GM23338 (cell line): ENCODE results near the gene DAND5. TPM values are rescaled to one million over a fixed set of nuclear protein-coding genes. Genes with fewer than 3 reads are reported as not detected.

Experiments used
- ATAC-seq: fragments of 200-7000 bp; cut with Tn5 transposase; 3 replicates; pipeline ENCODE4 v1.9.1; 2020
- DNase-seq: peaks from one replicate; pipeline ENCODE4 v3.0.0-alpha.2; 2015; ENCODE audit warnings: low spot score
- H2AFZ ChIP-seq: fragments of 200-600 bp; sonication (generic); 2 replicates; pipeline ENCODE4 v1.8.0; 2016; ENCODE audit warnings: antibody characterized with exemption, mild to moderate bottlenecking, moderate library complexity
- H3F3A ChIP-seq: fragments of 200-600 bp; sonication (generic); replicated peaks from 2 replicates; pipeline ENCODE4 v1.8.0; 2017; ENCODE audit warnings: antibody characterized with exemption, mixed run types, low read depth
- H3K27ac ChIP-seq: fragments of 200-600 bp; sonication (generic); 2 replicates; pipeline ENCODE4 v1.6.1; 2016; ENCODE audit warnings: low read depth
- H3K27me3 ChIP-seq: fragments of 200-600 bp; sonication (generic); 2 replicates; pipeline ENCODE4 v1.8.0; 2016; ENCODE audit warnings: mild to moderate bottlenecking, mixed run types, moderate library complexity; ENCODE audit not compliant: insufficient read depth
- H3K36me3 ChIP-seq: fragments of 200-600 bp; sonication (generic); 2 replicates; pipeline ENCODE4 v1.8.0; 2016; ENCODE audit warnings: mild to moderate bottlenecking; ENCODE audit not compliant: insufficient read depth
- H3K4me1 ChIP-seq: fragments of 200-600 bp; sonication (generic); 2 replicates; pipeline ENCODE4 v1.8.0; 2016; ENCODE audit warnings: mild to moderate bottlenecking, moderate library complexity; ENCODE audit not compliant: insufficient read depth
- H3K4me2 ChIP-seq: fragments of 200-600 bp; sonication (generic); 2 replicates; pipeline ENCODE4 v1.7.1; 2017; ENCODE audit warnings: mixed run types
- H3K4me3 ChIP-seq: fragments of 200-600 bp; sonication (generic); 2 replicates; pipeline ENCODE4 v1.6.1; 2016; ENCODE audit warnings: mixed run types
- H3K79me2 ChIP-seq: fragments of 200-600 bp; sonication (generic); replicated peaks from 2 replicates; pipeline ENCODE4 v1.8.0; 2017; ENCODE audit warnings: mild to moderate bottlenecking; ENCODE audit not compliant: insufficient read depth
- H3K9me2 ChIP-seq: fragments of 200-600 bp; sonication (generic); 2 replicates; pipeline ENCODE4 v1.8.0; 2017; ENCODE audit not compliant: insufficient read depth
- H4K20me1 ChIP-seq: fragments of 200-600 bp; sonication (generic); replicated peaks from 2 replicates; pipeline ENCODE4 v1.8.0; 2017; ENCODE audit warnings: mild to moderate bottlenecking; ENCODE audit not compliant: insufficient read depth
- H3K27ac Mint-ChIP-seq: 2 replicates; pipeline ENCODE4 v1.8.0; 2020; ENCODE audit warnings: inconsistent platforms, mild to moderate bottlenecking, moderate library complexity, mixed read lengths
- H3K27me3 Mint-ChIP-seq: 3 replicates; pipeline ENCODE4 v1.8.0; 2022; ENCODE audit warnings: low read depth, mild to moderate bottlenecking, moderate library complexity, mixed read lengths, inconsistent platforms; ENCODE audit not compliant: insufficient read depth, poor library complexity
- H3K36me3 Mint-ChIP-seq: 3 replicates; pipeline ENCODE4 v1.8.0; 2021; ENCODE audit warnings: low read depth, mild to moderate bottlenecking, inconsistent platforms, moderate library complexity, mixed read lengths
- H3K4me1 Mint-ChIP-seq: 3 replicates; pipeline ENCODE4 v1.8.0; 2020; ENCODE audit warnings: mild to moderate bottlenecking, inconsistent platforms, mixed read lengths
- H3K4me3 Mint-ChIP-seq: 3 replicates; pipeline ENCODE4 v1.8.0; 2021; ENCODE audit warnings: moderate library complexity, mild to moderate bottlenecking, inconsistent platforms, mixed read lengths
- H3K9me3 Mint-ChIP-seq: 3 replicates; pipeline ENCODE4 v1.8.0; 2020; ENCODE audit warnings: moderate library complexity, mild to moderate bottlenecking, inconsistent platforms, mixed read lengths
- CREB1 ChIP-seq: fragments of 250-450 bp; sonication (Bioruptor Pico); IDR thresholded peaks from 2 replicates; pipeline ENCODE4 v1.5.0; 2020; ENCODE audit warnings: low read depth, mild to moderate bottlenecking, moderate library complexity
- EZH2phosphoT487 ChIP-seq: fragments of 200-600 bp; sonication (generic); IDR thresholded peaks from one replicate; pipeline ENCODE4 v1.8.1; 2018; ENCODE audit warnings: antibody characterized with exemption; ENCODE audit not compliant: unreplicated experiment
- ZNF462 ChIP-seq: fragments of 250-450 bp; sonication (Bioruptor Pico); IDR thresholded peaks from 2 replicates; pipeline ENCODE4 v1.5.0; 2020; ENCODE audit warnings: mild to moderate bottlenecking, moderate library complexity
- polyA plus RNA-seq: library from polyadenylated mRNA; unstranded; fragments of >200 nt; fragmentation: Nextera tagmentation; extraction: Ambion mirVana; gene quantifications from 2 replicates; pipeline ENCODE4 v1.2.1, GENCODE V29; 2016
- total RNA-seq: library from RNA; depleted of rRNA; stranded (reverse); fragments of >200 nt; shearing (Covaris generic); gene quantifications from 2 replicates; pipeline ENCODE4 v1.2.3, GENCODE V29; 2014
- TF ChIP-seq, protein P1 (sequence below): IDR thresholded peaks from one replicate; pipeline ENCODE4 v1.6.1; 2018; ENCODE audit warnings: antibody characterized with exemption; ENCODE audit not compliant: unreplicated experiment

Gene DAND5
- total and polyA plus RNA-seq, 2 experiments from 2014 or later: 0.18 to 0.28 TPM

DNA sequence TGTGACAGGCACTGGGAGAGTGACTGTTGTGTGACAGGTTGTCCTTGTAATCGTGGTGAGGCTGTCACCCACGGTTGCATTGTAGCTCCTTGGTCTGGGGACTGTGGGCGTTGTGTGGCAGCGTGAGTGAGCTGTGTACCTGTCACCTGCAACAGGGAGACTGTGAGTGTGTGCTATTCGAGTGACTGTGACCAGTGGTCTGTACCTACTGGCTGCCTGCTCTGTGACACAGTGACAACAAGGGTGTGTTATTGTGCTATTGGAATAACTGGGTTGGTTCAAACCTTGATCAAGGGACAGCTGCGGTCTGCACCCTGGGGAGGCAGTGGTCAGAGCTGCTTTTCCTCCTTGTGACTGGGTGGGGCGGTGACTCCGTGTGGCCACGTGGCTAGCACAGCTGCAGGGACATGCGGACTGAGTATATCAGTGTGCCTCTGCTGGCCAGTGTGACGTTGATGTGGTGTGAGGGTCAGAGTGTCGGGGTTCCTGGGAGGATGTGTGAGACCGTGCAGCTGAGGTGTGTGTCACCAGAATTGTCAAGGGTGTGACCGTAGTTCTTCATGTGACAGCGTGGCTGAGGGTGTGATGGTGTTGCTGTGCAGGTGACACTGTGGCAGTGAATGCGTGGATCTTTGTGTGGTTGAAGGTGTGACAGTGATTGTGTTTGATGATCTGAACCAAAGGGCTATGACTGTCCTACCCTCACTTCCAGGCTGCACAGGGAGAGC, 15.8 kb downstream of the DAND5 start:
- Mint-ChIP-seq H3K36me3 (no peaks in the 10 kb centered on the region), H3K27me3 (peaks cover 18% of the 10 kb centered on the region), H3K4me3 (no peak overlapping the region; the same call in 2 of the 3 replicates), H3K9me3 (no peaks in the 10 kb centered on the region), H3K4me1 (peaks cover 9% of the 10 kb centered on the region), H3K27ac (no peak overlapping the region)
- H3K79me2 ChIP-seq: no peaks in the 10 kb centered on the region
- peaks cover 39% of the 10 kb centered on the region for H3K27me3 ChIP-seq
- TF ChIP-seq CREB1 (CRISPR knock-in tag) (no peak), ZNF462 (no peak), EZH2phosphoT487 (no peak)
- TF ChIP-seq, protein P1, sequence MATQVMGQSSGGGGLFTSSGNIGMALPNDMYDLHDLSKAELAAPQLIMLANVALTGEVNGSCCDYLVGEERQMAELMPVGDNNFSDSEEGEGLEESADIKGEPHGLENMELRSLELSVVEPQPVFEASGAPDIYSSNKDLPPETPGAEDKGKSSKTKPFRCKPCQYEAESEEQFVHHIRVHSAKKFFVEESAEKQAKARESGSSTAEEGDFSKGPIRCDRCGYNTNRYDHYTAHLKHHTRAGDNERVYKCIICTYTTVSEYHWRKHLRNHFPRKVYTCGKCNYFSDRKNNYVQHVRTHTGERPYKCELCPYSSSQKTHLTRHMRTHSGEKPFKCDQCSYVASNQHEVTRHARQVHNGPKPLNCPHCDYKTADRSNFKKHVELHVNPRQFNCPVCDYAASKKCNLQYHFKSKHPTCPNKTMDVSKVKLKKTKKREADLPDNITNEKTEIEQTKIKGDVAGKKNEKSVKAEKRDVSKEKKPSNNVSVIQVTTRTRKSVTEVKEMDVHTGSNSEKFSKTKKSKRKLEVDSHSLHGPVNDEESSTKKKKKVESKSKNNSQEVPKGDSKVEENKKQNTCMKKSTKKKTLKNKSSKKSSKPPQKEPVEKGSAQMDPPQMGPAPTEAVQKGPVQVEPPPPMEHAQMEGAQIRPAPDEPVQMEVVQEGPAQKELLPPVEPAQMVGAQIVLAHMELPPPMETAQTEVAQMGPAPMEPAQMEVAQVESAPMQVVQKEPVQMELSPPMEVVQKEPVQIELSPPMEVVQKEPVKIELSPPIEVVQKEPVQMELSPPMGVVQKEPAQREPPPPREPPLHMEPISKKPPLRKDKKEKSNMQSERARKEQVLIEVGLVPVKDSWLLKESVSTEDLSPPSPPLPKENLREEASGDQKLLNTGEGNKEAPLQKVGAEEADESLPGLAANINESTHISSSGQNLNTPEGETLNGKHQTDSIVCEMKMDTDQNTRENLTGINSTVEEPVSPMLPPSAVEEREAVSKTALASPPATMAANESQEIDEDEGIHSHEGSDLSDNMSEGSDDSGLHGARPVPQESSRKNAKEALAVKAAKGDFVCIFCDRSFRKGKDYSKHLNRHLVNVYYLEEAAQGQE: no peak
- H3K4me3 ChIP-seq: no peak overlapping the region
- no peaks in the 10 kb centered on the region for H3K9me2 ChIP-seq
- no peaks in the 10 kb centered on the region for H3K36me3 ChIP-seq
- peak overlapping the region; percentile 57; the same call in 1 of the 2 replicates for H3K4me2 ChIP-seq
- H3K4me1 ChIP-seq: no peaks in the 10 kb centered on the region; the same call in 1 of the 2 replicates
- DNase-seq (no peak), ATAC-seq (no peak)
- H3F3A ChIP-seq: peaks cover 13% of the 10 kb centered on the region; the same call in 1 of the 2 replicates
- no peak overlapping the region for H3K27ac ChIP-seq
- H4K20me1 ChIP-seq: no peaks in the 10 kb centered on the region
- peak overlapping the region; percentile 28; the same call in 1 of the 2 replicates for H2AFZ ChIP-seq
